C1 segment of cervical spinal cord (tissue), 14 donors: Measurements from ENCODE around the gene NES.

ENCODE experiments used
- DNase-seq, 14 donors: peaks; one replicate each; lab custom pipeline; 2025; lab: John Stamatoyannopoulos, UW

The NES gene

DNA sequence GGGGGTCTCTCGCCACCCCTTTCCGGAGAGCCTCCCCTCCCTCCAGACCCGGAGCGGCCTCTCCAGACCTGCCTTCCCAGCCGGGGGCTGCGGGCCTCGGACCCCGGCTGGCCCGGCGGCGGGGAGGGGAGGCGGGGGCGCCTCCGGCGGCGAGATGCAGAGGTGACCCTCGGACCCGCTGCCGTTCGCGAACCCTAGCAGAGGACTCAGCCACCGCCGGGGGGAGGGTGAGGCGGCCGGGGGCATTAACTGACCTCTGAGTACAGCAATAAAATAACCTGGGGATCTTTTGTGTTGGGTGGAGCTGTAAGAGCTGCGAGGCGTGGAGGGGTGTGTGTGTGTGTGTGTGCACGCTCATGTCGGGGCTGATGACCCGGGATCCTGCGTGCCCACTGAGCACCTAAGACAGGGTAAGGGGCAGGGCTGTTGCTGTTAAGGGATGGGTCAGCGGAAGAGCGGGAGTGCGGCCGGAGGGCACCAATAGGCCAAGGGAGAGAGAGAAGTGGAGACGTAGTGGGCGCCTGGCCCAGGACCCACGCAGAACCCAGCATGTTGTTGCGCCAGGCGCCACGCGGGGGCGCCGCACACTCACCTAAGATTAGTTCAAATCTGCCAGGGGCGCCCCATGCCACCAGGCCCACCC is 51.6 kb downstream of the NES start:
- peak in 10 of 14 donors; percentile 22 to 76 (median 52) for DNase-seq

DNA sequence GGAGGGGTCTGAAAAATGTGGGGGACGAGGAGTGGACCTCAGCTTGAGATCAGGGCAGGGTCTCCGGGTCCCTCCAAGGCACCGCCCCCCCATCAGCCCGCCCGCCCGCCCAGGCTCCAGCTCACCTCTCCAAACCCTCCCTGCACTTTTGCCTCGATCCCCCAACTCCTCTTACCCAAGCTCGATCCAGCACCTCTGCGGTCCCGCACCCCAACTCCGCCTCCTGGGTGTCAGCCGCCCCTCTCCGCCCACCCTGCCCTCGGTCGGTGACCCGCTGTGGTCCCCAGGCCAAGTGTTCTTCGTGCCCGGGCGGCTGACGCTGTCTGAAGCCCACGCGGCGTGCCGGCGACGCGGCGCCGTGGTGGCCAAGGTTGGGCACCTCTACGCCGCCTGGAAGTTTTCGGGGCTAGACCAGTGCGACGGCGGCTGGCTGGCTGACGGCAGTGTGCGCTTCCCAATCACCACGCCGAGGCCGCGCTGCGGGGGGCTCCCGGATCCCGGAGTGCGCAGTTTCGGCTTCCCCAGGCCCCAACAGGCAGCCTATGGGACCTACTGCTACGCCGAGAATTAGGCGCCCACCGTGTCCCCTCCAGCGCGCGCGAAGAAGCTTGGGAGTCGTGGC is 52.3 kb downstream of the NES start:
- DNase-seq = no peak

DNA sequence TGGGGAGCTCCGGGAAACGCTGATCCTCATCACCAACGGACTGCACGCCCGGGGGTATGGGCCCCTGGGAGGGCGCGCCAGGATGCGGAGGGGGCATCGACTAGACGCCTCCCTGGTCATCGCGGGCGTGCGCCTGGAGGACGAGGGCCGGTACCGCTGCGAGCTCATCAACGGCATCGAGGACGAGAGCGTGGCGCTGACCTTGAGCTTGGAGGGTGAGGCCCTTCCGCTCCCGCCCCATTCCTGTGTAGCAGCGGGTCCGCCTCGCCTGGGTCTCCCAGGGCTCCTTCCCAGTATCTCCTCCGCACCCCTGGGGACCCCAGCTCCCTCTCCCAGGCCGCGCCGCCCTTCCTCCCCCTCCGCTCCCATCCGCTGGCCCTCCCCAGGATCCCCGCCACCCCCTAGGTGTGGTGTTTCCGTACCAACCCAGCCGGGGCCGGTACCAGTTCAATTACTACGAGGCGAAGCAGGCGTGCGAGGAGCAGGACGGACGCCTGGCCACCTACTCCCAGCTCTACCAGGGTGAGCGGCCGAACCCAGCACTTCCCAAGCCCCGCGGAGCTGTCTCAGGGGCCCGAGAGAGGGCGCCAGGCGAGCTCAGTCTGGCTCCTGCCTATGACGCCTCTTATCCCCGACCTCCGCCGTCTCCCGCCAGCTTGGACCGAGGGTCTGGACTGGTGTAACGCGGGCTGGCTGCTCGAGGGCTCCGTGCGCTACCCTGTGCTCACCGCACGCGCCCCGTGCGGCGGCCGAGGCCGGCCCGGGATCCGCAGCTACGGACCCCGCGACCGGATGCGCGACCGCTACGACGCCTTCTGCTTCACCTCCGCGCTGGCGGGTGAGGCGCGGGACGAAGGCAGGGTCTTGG is 53.0 kb downstream of the NES start:
- DNase-seq = peak in 5 of 14 donors; percentile 30 to 47 (median 43)

- no peak for DNase-seq
Observed at GRCh38 chr1:156622581-156623297, 54.5 kb downstream of the NES start.

GRCh38 chr1:156619582-156619955 is 57.6 kb downstream of the NES start:
- peak in 1 of 14 donors; percentile 46 for DNase-seq

GRCh38 chr1:156618853-156619581 is 58.2 kb downstream of the NES start, which contains the start of gene HAPLN2:
Gene HAPLN2, plus strand, starts transcription at chr1:156619415. Its CDS starts 4,076 bp downstream, at chr1:156623491.
- DNase-seq = peak in 10 of 14 donors; percentile 22 to 88 (median 63)
